Endothelial cell of umbilical vein (primary cell): Measurements from ENCODE around the gene CASKIN2. TPM values are rescaled to one million over a fixed set of nuclear protein-coding genes. Genes with fewer than 3 reads are reported as not detected.
"Not testable (repeated sequence)": the region's sequence is repeated elsewhere in the genome, so short reads cannot be mapped to it uniquely, and the experiment has no call there.

Source experiments
- BruUV-seq: library from RNA; stranded (reverse); fragments of 400-500 nt; replicated peaks from 2 replicates; lab custom pipeline; 2021; lab: Mats Ljungman, UMichigan
- CTCF ChIA-PET: fragments of 300-600, 350-600 bp; sonication (Branson Sonifier 250); formaldehyde crosslinking; loops from one replicate; lab custom pipeline; 2021; ENCODE audit warnings: antibody characterized with exemption, inconsistent platforms; lab: Charles Lee
- POLR2A ChIA-PET: fragments of 300-600, 350-600 bp; sonication (Branson Sonifier 250); formaldehyde crosslinking; loops from one replicate; lab custom pipeline; 2021; ENCODE audit warnings: antibody characterized with exemption, inconsistent platforms; lab: Charles Lee
- DNase-seq: peaks from one replicate; pipeline ENCODE4 v3.0.0-alpha.2; 2011; ENCODE audit warnings: low read depth, low spot score
- FAIRE-seq: peaks from 2 replicates; lab custom pipeline; 2011; peaks lifted over from hg19 to GRCh38; lab: Jason Lieb, UNC
- H2AFZ ChIP-seq: 2 replicates; pipeline ENCODE4 v1.6.0; 2012; ENCODE audit warnings: low read depth, low read length, control low read depth, inconsistent platforms
- H3K27ac ChIP-seq: 2 replicates; pipeline ENCODE4 v1.5.1; 2011; ENCODE audit warnings: low read depth, mild to moderate bottlenecking, control low read depth, low read length, moderate library complexity; ENCODE audit not compliant: insufficient read depth
- H3K27me3 ChIP-seq, 2 experiments: 2 replicates each; pipeline versions ENCODE4 v1.6.0 to v1.6.1; 2011; ENCODE audit warnings: low read length in 2 of 2, mixed read lengths in 1 of 2; ENCODE audit not compliant: control insufficient read depth in 2 of 2, insufficient read depth in 2 of 2
- H3K36me3 ChIP-seq, 2 experiments: 2 replicates in 1 of 2; 3 replicates in 1 of 2; pipeline ENCODE4 v1.5.1; 2011; ENCODE audit warnings: low read length in 2 of 2, mild to moderate bottlenecking in 1 of 2, moderate library complexity in 1 of 2; ENCODE audit not compliant: control insufficient read depth in 2 of 2, insufficient read depth in 2 of 2; ENCODE audit errors: extremely low read depth in 1 of 2
- H3K4me1 ChIP-seq: 3 replicates; pipeline ENCODE4 v1.5.1; 2011; ENCODE audit warnings: mild to moderate bottlenecking, low read length; ENCODE audit not compliant: control insufficient read depth, insufficient read depth; ENCODE audit errors: extremely low read depth
- H3K4me2 ChIP-seq: 2 replicates; pipeline ENCODE4 v1.6.1; 2011; ENCODE audit warnings: low read length, control low read depth, mixed read lengths; ENCODE audit not compliant: insufficient read depth
- H3K4me3 ChIP-seq, 3 experiments: fragments of 200-600 bp in 1 of 3; sonication (generic), shearing (Covaris generic) in 1 of 3; replicated peaks in 1 of 3; 2 replicates each; pipeline ENCODE4 v1.5.1; 2011 to 2016; ENCODE audit warnings: control low read depth in 3 of 3, low read length in 3 of 3, mild to moderate bottlenecking in 2 of 3, inconsistent platforms in 1 of 3, low read depth in 1 of 3, moderate library complexity in 1 of 3; ENCODE audit not compliant: insufficient read depth in 1 of 3
- H3K79me2 ChIP-seq: 2 replicates; pipeline ENCODE4 v1.6.0; 2012; ENCODE audit warnings: low read length, inconsistent platforms; ENCODE audit not compliant: control insufficient read depth, insufficient read depth
- H3K9ac ChIP-seq: replicated peaks from 2 replicates; pipeline ENCODE3; 2011; ENCODE audit warnings: low read length, control low read depth; ENCODE audit not compliant: insufficient read depth; ENCODE audit errors: extremely low read depth
- H3K9me1 ChIP-seq: replicated peaks from 3 replicates; pipeline ENCODE4 v1.6.0; 2011; ENCODE audit warnings: mild to moderate bottlenecking, low read length; ENCODE audit not compliant: control insufficient read depth, insufficient read depth; ENCODE audit errors: extremely low read depth
- H3K9me3 ChIP-seq: replicated peaks from 2 replicates; pipeline ENCODE4 v1.5.1; 2012; ENCODE audit warnings: low read length, inconsistent platforms; ENCODE audit not compliant: control insufficient read depth, insufficient read depth
- H4K20me1 ChIP-seq: replicated peaks from 2 replicates; pipeline ENCODE3; 2011; ENCODE audit warnings: mild to moderate bottlenecking, low read length; ENCODE audit not compliant: control insufficient read depth, insufficient read depth; ENCODE audit errors: extremely low read depth
- EZH2 ChIP-seq: IDR thresholded peaks from 2 replicates; pipeline ENCODE4 v1.6.1; 2012; ENCODE audit warnings: borderline replicate concordance, low read depth, mild to moderate bottlenecking, moderate library complexity, low read length, inconsistent platforms; ENCODE audit not compliant: severe bottlenecking
- FOS ChIP-seq: IDR thresholded peaks from 2 replicates; pipeline ENCODE4 v1.6.1; 2011; ENCODE audit warnings: mild to moderate bottlenecking, low read length, moderate library complexity, borderline replicate concordance; ENCODE audit not compliant: insufficient read depth
- GATA2 ChIP-seq: IDR thresholded peaks from 2 replicates; pipeline ENCODE4 v1.7.0; 2011; ENCODE audit warnings: low read depth, mild to moderate bottlenecking, moderate library complexity, mixed read lengths, low read length; ENCODE audit not compliant: insufficient read length, insufficient read depth
- JUN ChIP-seq: IDR thresholded peaks from 2 replicates; pipeline ENCODE4 v1.6.1; 2011; ENCODE audit warnings: borderline replicate concordance, low read depth; ENCODE audit not compliant: insufficient read length, insufficient read depth
- MAX ChIP-seq: IDR thresholded peaks from 2 replicates; pipeline ENCODE4 v1.6.1; 2011; ENCODE audit not compliant: insufficient read depth, insufficient read length
- MYC ChIP-seq: IDR thresholded peaks from one replicate; pipeline ENCODE4 v1.6.1; 2011; ENCODE audit warnings: mild to moderate bottlenecking, low read depth, low read length
- POLR2A ChIP-seq: IDR thresholded peaks from 2 replicates; pipeline ENCODE4 v1.6.1; 2012; ENCODE audit warnings: low read depth, mild to moderate bottlenecking, control low read depth, low read length
- POLR2AphosphoS5 ChIP-seq: IDR thresholded peaks from 2 replicates; pipeline ENCODE4 v1.6.1; 2012; ENCODE audit warnings: low read depth, mild to moderate bottlenecking, control low read depth, low read length, moderate library complexity; ENCODE audit not compliant: insufficient read depth
- dilution Hi-C: fragments of 300-500 bp; cut with MboI; formaldehyde crosslinking; loops from one replicate; pipeline ENCODE4 v1.15.0; 2019; ENCODE audit warnings: low sequenced_read_pairs; ENCODE audit not compliant: extremely low pct_ligation_motif_present
- intact Hi-C: fragments of 100-400 bp; cut with micrococcal nuclease; formaldehyde crosslinking; loops from one replicate; pipeline ENCODE4 v1.10.0; 2022
- polyA plus RNA-seq, 4 experiments: library from polyadenylated mRNA; depleted of rRNA in 3 of 4; stranded (reverse) in 3 of 4; unstranded in 1 of 4; fragments of >200 nt; gene quantifications; 2 replicates each; pipeline versions ENCODE4 v1.2.1 to v1.2.3, GENCODE V29; 2011 to 2012; ENCODE audit warnings: missing spikeins in 1 of 4
- total RNA-seq: library from RNA; stranded (reverse); gene quantifications from 2 replicates; pipeline ENCODE4 v1.2.3, GENCODE V29; 2021
- TF ChIP-seq, protein P1 (sequence below), 2 donors: IDR thresholded peaks; 1 replicate in 1 of 2; 2 replicates in 1 of 2; pipeline ENCODE4 v1.5.1; 2011; ENCODE audit warnings: low read length in 2 of 2, mild to moderate bottlenecking in 2 of 2, moderate library complexity in 2 of 2, control low read depth in 1 of 2, inconsistent platforms in 1 of 2, low read depth in 1 of 2; ENCODE audit not compliant: insufficient read depth in 1 of 2; ENCODE audit errors: extremely low read depth in 1 of 2

The CASKIN2 gene
- total and polyA plus RNA-seq, 2 donors (not counting 3 experiments of a cell fraction or from before 2014, with no cell fraction given): 13.0 to 37.6 TPM

- DNase-seq (no peak), FAIRE-seq (no peak)
- no peaks in the 10 kb centered on the region for H3K36me3 ChIP-seq
- peaks cover 9% of the 10 kb centered on the region for H3K79me2 ChIP-seq
- H3K9ac ChIP-seq: peak overlapping the region; percentile 88
- peak overlapping the region; percentile 90 for H3K4me2 ChIP-seq
- dilution Hi-C loops (no loop called here), intact Hi-C loops (loop anchor here (2.0 kb wide), 1 partner anchor 59 kb away; the partner anchor contains the start of gene CASKIN2)
- no peak for TF ChIP-seq FOS
- TF ChIP-seq POLR2A: no peak
- no peak for TF ChIP-seq JUN
- no peak for TF ChIP-seq EZH2
- no peak for TF ChIP-seq POLR2AphosphoS5
- no peak for TF ChIP-seq GATA2
- TF ChIP-seq MYC: no peak
- TF ChIP-seq, protein P1, sequence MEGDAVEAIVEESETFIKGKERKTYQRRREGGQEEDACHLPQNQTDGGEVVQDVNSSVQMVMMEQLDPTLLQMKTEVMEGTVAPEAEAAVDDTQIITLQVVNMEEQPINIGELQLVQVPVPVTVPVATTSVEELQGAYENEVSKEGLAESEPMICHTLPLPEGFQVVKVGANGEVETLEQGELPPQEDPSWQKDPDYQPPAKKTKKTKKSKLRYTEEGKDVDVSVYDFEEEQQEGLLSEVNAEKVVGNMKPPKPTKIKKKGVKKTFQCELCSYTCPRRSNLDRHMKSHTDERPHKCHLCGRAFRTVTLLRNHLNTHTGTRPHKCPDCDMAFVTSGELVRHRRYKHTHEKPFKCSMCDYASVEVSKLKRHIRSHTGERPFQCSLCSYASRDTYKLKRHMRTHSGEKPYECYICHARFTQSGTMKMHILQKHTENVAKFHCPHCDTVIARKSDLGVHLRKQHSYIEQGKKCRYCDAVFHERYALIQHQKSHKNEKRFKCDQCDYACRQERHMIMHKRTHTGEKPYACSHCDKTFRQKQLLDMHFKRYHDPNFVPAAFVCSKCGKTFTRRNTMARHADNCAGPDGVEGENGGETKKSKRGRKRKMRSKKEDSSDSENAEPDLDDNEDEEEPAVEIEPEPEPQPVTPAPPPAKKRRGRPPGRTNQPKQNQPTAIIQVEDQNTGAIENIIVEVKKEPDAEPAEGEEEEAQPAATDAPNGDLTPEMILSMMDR (IDR thresholded peaks at IDR 0.05; ENCODE audit: extremely low read depth in 1 of 2, insufficient read depth in 1 of 2, low read depth in 1 of 2, low read length in 2 of 2): no peak
- TF ChIP-seq MAX: no peak
- H2AFZ ChIP-seq: peak overlapping the region; percentile 81
- H3K9me1 ChIP-seq: no peaks in the 10 kb centered on the region
- TSS peak; percentile 79 for BruUV-seq
- H3K27ac ChIP-seq: peak overlapping the region; percentile 48
- H4K20me1 ChIP-seq: no peaks in the 10 kb centered on the region
- H3K4me3 ChIP-seq: peak overlapping the region; percentile 60 to 87 (median 70)
- CTCF ChIA-PET: interaction anchor here (0.7 to 1.4 kb wide), 10 partner anchors 9 to 145 kb away, joined by 3 to 5 read pairs (median 4); partner anchors contain the start of gene TSEN54
- POLR2A ChIA-PET: interaction anchor here (0.6 to 1.3 kb wide), 3 partner anchors 29 to 140 kb away, joined by 3 to 4 read pairs (median 4); partner anchors contain the start of gene GRB2
- no peaks in the 10 kb centered on the region for H3K9me3 ChIP-seq
- no peaks in the 10 kb centered on the region for H3K27me3 ChIP-seq
- H3K4me1 ChIP-seq: peaks cover 13% of the 10 kb centered on the region
Measured at GRCh38 chr17:75456039-75456416, 59.3 kb downstream of the CASKIN2 start.

GRCh38 chr17:75454672-75455071 lies 60.7 kb downstream of the CASKIN2 start:
- ChIA-PET POLR2A (interaction anchor here (1.3 kb wide), 1 partner anchor 10 kb away, joined by 3 read pairs; no protein-coding TSS in a partner anchor), CTCF (interaction anchor here (1.4 kb wide), 1 partner anchor 20 kb away, joined by 3 read pairs; no protein-coding TSS in a partner anchor)
- dilution Hi-C loops, H3K9me1 ChIP-seq, H3K36me3 ChIP-seq, H3K9me3 ChIP-seq, H3K27ac ChIP-seq, H3K4me3 ChIP-seq, intact Hi-C loops, H3K27me3 ChIP-seq, FAIRE-seq, H4K20me1 ChIP-seq, H3K9ac ChIP-seq, H2AFZ ChIP-seq, BruUV-seq, H3K79me2 ChIP-seq, DNase-seq, H3K4me2 ChIP-seq: not testable (repeated sequence)
- H3K4me1 ChIP-seq: peaks cover 13% of the 10 kb centered on the region
